Naive thymus-derived CD8-positive, alpha-beta T cell (primary cell): ENCODE measurements around the gene KCNAB2. TPM values are rescaled to one million over a fixed set of nuclear protein-coding genes. Genes with fewer than 3 reads are reported as not detected.
A peak's percentile ranks its signal among the peaks of the same experiment; 100 is the strongest.

Source experiments
- ATAC-seq, 2 donors: fragments of 150-1000 bp; cut with Tn5 transposase in 1 of 2; sonication (Bioruptor Pico), chemical (Tn5 transposase) in 1 of 2; 1 replicate in 1 of 2; 2 replicates in 1 of 2; pipeline ENCODE4 v1.10.0; 2021; ENCODE audit warnings: mild to moderate bottlenecking in 2 of 2, moderate library complexity in 2 of 2
- POLR2A ChIA-PET: fragments of 350-600 bp; sonication (Branson Sonifier 250); formaldehyde crosslinking; loops from one replicate; lab custom pipeline; 2021; ENCODE audit warnings: antibody characterized with exemption; lab: Charles Lee
- DNase-seq, 10 donors: peaks; one replicate each; pipeline versions ENCODE4 v3.0.0 to v3.0.0-alpha.2; 2020 to 2022
- H3K27ac Mint-ChIP-seq, 10 donors: one replicate each; pipeline ENCODE4 v1.8.0; 2020 to 2022; ENCODE audit warnings: mild to moderate bottlenecking in 10 of 10, mixed read lengths in 10 of 10, moderate library complexity in 4 of 10, inconsistent platforms in 1 of 10
- H3K27me3 Mint-ChIP-seq, 5 donors: one replicate each; pipeline ENCODE4 v1.8.0; 2021 to 2022; ENCODE audit warnings: mixed read lengths in 5 of 5
- H3K36me3 Mint-ChIP-seq, 3 donors: one replicate each; pipeline ENCODE4 v1.8.0; 2020 to 2022; ENCODE audit warnings: mixed read lengths in 3 of 3, mild to moderate bottlenecking in 2 of 3, inconsistent platforms in 1 of 3
- H3K4me1 Mint-ChIP-seq, 4 donors: one replicate each; pipeline ENCODE4 v1.8.0; 2021 to 2022; ENCODE audit warnings: mixed read lengths in 4 of 4
- H3K4me3 Mint-ChIP-seq, 10 donors: one replicate each; pipeline ENCODE4 v1.8.0; 2020 to 2022; ENCODE audit warnings: mild to moderate bottlenecking in 10 of 10, mixed read lengths in 10 of 10, moderate library complexity in 6 of 10, inconsistent platforms in 1 of 10
- H3K9me3 Mint-ChIP-seq, 9 donors: one replicate each; pipeline ENCODE4 v1.8.0; 2020 to 2022; ENCODE audit warnings: mixed read lengths in 9 of 9, mild to moderate bottlenecking in 3 of 9, inconsistent platforms in 1 of 9, moderate library complexity in 1 of 9
- polyA plus RNA-seq, 3 donors: library from polyadenylated mRNA; unstranded; fragments of 300-500 nt; fragmentation: Illumina TruSeq; gene quantifications; one replicate each; pipeline ENCODE4 v1.2.3, GENCODE V29; 2021
- total RNA-seq, 8 experiments: library from RNA in 2 of 8; stranded (reverse) in 2 of 8; gene quantifications; one replicate each; pipeline ENCODE4 v1.2.3 and lab custom pipeline; 2021 to 2026

KCNAB2 gene
- total and polyA plus RNA-seq, 5 experiments from 2014 or later = 17.8 to 190 (median 46.6) TPM

- Mint-ChIP-seq H3K4me3 (no peak overlapping the region), H3K4me1 (peaks cover 3 to 10% (median 6%) of the 10 kb centered on the region in 4 donors)
- POLR2A ChIA-PET = no interaction called here
These were observed 99.1 kb downstream of the KCNAB2 start for GRCh38 chr1:6144647-6145395.

GRCh38 chr1:6145396-6145750 lies 99.7 kb downstream of the KCNAB2 start:
- Mint-ChIP-seq H3K36me3 (no peaks in the 10 kb centered on the region), H3K4me1 (peaks cover 3 to 10% (median 6%) of the 10 kb centered on the region in 4 donors), H3K27ac (no peak overlapping the region), H3K9me3 (no peaks in the 10 kb centered on the region), H3K27me3 (peaks cover 0 to 11% (median 8%) of the 10 kb centered on the region in 5 donors), H3K4me3 (no peak overlapping the region)
- POLR2A ChIA-PET = no interaction called here
- no peak for ATAC-seq
- no peak for DNase-seq

More at GRCh38 chr1:6144647-6145395, 99.1 kb downstream of the KCNAB2 start:
- H3K36me3 Mint-ChIP-seq = no peaks in the 10 kb centered on the region
- ATAC-seq = no peak
- H3K9me3 Mint-ChIP-seq = no peaks in the 10 kb centered on the region
- H3K27ac Mint-ChIP-seq = no peak overlapping the region
- peaks cover 0 to 11% (median 8%) of the 10 kb centered on the region in 5 donors for H3K27me3 Mint-ChIP-seq
- DNase-seq = no peak

DNA sequence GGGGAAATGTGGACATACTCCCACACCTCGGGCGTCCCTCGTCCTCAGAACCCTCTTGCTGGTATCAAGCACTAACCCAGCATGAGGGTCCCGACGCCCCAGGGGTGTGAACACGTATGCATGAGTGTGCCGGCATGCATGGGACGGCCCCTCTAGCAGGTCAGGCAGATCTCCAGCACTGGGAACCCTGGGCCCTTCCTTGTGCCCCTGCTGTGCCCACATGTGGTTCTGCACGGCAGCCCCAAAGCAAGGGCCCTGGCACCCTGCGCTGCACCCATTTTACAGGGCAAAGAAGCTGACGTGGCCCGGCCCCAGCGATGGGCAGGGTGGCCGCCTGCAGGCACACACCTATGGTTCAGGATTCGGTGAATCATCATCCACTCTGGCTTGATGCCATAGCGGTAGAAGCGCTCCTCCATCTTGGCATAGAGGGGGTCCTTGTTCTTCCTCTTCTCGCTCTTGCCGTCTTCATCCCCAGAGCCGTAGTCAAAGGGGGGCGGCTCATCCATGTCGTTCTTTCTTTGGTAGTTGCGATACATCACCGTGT lies 100.2 kb downstream of the KCNAB2 start:
- POLR2A ChIA-PET = no interaction called here
- H3K27ac Mint-ChIP-seq = no peak overlapping the region
- H3K4me1 Mint-ChIP-seq = peaks cover 3 to 10% (median 6%) of the 10 kb centered on the region in 4 donors
- ATAC-seq (no peak), DNase-seq (no peak)
- peaks cover 0 to 11% (median 8%) of the 10 kb centered on the region in 5 donors for H3K27me3 Mint-ChIP-seq
- no peaks in the 10 kb centered on the region for H3K36me3 Mint-ChIP-seq
- no peaks in the 10 kb centered on the region for H3K9me3 Mint-ChIP-seq
- H3K4me3 Mint-ChIP-seq = peak overlapping the region in 1 of 10 donors; percentile 13

DNA sequence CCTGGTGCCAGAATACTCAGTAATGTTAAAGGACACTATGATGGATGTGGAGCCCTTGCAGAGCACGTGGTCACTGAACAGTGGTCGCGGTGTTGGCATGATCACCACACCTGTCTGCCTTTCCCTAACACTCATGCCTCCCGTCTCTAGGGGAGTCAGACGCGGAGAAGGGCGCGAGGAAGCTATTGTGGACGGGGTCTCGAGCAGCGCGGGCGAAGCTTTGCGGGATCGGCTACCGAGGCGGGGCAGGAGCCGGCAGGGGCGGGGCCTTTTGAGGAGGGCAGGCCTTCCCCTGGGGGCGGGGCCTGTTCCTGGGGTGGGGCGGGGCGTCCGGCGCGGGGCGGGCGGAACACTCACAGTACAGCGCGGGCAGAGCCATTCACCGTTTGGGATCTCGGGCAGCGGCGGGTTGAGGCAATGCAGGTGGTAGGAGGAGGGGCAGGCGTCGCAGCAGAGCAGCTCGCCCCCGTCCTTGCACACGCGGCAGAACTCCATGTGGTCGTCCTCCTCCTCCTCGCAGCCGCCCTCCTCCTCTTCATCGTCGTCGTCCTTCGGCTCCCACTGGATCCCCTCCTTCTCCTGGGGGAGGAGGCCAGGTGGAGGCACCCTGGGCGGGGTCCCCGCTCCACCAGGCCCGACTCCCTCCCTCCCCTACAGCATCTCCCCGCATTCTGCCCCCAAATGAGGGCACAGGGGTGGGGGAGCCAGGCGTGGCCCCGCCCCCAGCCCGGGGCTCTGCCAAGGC lies 103.0 kb downstream of the KCNAB2 start:
- peak overlapping the region in 9 of 10 donors; percentile 53 to 85 (median 78) for H3K4me3 Mint-ChIP-seq

DNA sequence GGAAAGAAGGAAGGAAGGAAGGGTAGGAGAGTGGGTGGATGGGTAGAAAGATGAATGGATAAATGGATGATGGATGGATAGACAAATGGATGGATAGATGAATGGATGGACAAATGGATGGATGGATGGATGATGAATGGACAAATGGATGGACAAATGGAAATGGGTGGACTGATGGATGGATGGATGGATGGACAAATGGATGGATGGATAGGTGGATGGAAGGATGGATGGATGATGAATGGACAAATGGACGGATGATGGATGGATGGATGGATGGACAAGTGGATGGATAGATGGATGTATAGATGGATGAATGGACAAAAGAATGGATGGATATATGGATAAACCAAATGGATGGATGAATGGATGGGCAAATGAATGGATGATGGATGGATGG lies 103.9 kb downstream of the KCNAB2 start:
- POLR2A ChIA-PET = no interaction called here
- ATAC-seq (no peak), DNase-seq (no peak)
- H3K4me3 Mint-ChIP-seq = no peak overlapping the region
- peaks cover 0 to 2% (median 0%) of the 10 kb centered on the region in 9 donors for H3K9me3 Mint-ChIP-seq
- peaks cover 3 to 20% (median 9%) of the 10 kb centered on the region in 4 donors for H3K4me1 Mint-ChIP-seq
- H3K27ac Mint-ChIP-seq = no peak overlapping the region
- H3K36me3 Mint-ChIP-seq = no peaks in the 10 kb centered on the region
- peaks cover 0 to 11% (median 8%) of the 10 kb centered on the region in 5 donors for H3K27me3 Mint-ChIP-seq

More for the DNA sequence above, 103.0 kb downstream of the KCNAB2 start:
- Mint-ChIP-seq H3K36me3 (no peaks in the 10 kb centered on the region), H3K27ac (peak overlapping the region in 2 of 10 donors; percentile 15 to 60), H3K9me3 (peaks cover 0 to 2% (median 0%) of the 10 kb centered on the region in 9 donors), H3K27me3 (peaks cover 0 to 11% (median 8%) of the 10 kb centered on the region in 5 donors), H3K4me1 (peaks cover 3 to 17% (median 7%) of the 10 kb centered on the region in 4 donors)
- DNase-seq (peak; percentile 14 to 80 (median 52)), ATAC-seq (peak; percentile 93 to 96)
- POLR2A ChIA-PET = no interaction called here

DNA sequence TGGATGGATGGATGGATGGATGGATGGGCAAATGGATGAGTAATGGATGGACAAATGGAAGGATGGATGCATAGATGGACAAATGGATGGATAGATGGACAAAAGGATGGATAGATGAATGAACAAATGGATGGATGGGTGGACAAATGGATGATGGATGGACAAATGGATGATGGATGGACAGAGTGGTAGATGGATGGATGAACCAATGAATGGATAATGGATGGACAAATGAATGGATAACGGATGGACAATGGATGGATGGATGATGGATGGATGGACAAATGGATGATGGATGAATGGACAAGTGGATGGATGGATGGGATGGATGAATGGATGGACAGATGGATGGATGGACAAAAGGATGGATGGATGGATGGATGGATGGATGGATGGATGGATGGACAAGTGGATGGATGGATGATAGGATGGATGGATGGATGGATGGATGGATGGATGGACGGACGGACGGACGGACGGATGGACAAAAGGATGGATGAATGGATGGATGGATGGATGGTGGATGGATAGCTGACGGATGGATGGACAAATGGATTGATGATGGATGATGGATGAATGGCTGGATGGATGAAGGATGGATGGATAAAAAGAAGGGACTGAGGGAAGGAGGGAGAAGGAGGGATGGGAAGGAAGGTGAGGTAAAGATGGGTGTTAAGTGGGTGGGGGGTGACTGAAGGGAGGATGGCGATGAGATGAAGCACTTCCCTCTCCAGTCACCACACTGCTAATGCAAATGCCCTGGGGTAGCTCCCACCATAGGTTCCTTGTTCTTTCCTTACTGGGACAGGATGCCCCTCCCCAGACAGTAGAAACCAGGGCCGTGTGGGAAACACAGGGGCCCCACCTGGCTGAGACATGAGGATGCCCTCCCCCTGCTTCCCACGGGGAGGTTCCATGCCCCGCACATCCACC lies 104.6 kb downstream of the KCNAB2 start:
- peaks cover 0 to 11% (median 8%) of the 10 kb centered on the region in 5 donors for H3K27me3 Mint-ChIP-seq
- DNase-seq (no peak), ATAC-seq (no peak)
- no peaks in the 10 kb centered on the region for H3K36me3 Mint-ChIP-seq
- no peak overlapping the region for H3K27ac Mint-ChIP-seq
- no peak overlapping the region for H3K4me3 Mint-ChIP-seq
- H3K4me1 Mint-ChIP-seq = peaks cover 3 to 26% (median 12%) of the 10 kb centered on the region in 4 donors
- H3K9me3 Mint-ChIP-seq = peaks cover 0 to 2% (median 0%) of the 10 kb centered on the region in 9 donors
- POLR2A ChIA-PET = no interaction called here

Other genes with a start within 250 kb of the KCNAB2 start
- 1 to 10 TPM; 6.2 to 6.3 TPM for gene NPHP4, start 53.5 kb upstream of the KCNAB2 start, total RNA-seq
- gene NPHP4, start 53.5 kb upstream of the KCNAB2 start, polyA plus RNA-seq = under 1 TPM; 0.14 to 0.97 (median 0.22) TPM
- gene CHD5, start 134.4 kb downstream of the KCNAB2 start, total RNA-seq = under 1 TPM; 0.10 to 0.14 TPM
- gene CHD5, start 134.4 kb downstream of the KCNAB2 start, polyA plus RNA-seq = under 1 TPM in 1 of 3 donors, not detected in 2; 0.06 TPM
- gene RPL22, start 153.7 kb downstream of the KCNAB2 start, total RNA-seq = 100 to 1,000 TPM; 577 to 597 TPM
- gene RPL22, start 153.7 kb downstream of the KCNAB2 start, polyA plus RNA-seq = 100 to 1,000 TPM; 291 to 370 (median 306) TPM
- under 1 TPM; 0.36 to 0.47 TPM for gene RNF207, start 160.2 kb downstream of the KCNAB2 start, total RNA-seq
- gene RNF207, start 160.2 kb downstream of the KCNAB2 start, polyA plus RNA-seq = not detected
- 10 to 100 TPM; 12.9 to 16.3 TPM for gene ICMT, start 190.1 kb downstream of the KCNAB2 start, total RNA-seq
- 10 to 100 TPM; 13.0 to 15.6 (median 14.1) TPM for gene ICMT, start 190.1 kb downstream of the KCNAB2 start, polyA plus RNA-seq
- gene HES3, start 198.3 kb downstream of the KCNAB2 start, total RNA-seq = not detected
- not detected for gene HES3, start 198.3 kb downstream of the KCNAB2 start, polyA plus RNA-seq
- gene GPR153, start 215.2 kb downstream of the KCNAB2 start, total RNA-seq = 1 to 10 TPM; 1.3 TPM
- gene GPR153, start 215.2 kb downstream of the KCNAB2 start, polyA plus RNA-seq = under 1 TPM; 0.06 to 0.56 (median 0.16) TPM